ENCODE measurements around the gene MGAT5.

MGAT5 gene

GRCh38 chr2:134454426-134454825 is 200.6 kb downstream of the MGAT5 start:
- no peak overlapping the region for H2AFZ ChIP-seq
- no peak for TF ChIP-seq CTCF (IDR thresholded peaks at IDR 0.05)

GRCh38 chr2:134454931-134455330 is 201.1 kb downstream of the MGAT5 start:
- Histone ChIP-seq H3K9me3 (ENCODE audit: control insufficient read depth, low read length) (no peaks in the 10 kb centered on the region), H3K27me3 (ENCODE audit: control insufficient read depth, insufficient read depth, low read length) (no peaks in the 10 kb centered on the region), H2AFZ (no peak overlapping the region), H3K79me2 (no peaks in the 10 kb centered on the region), H3K4me3 (ENCODE audit: low read depth, low read length) (no peak overlapping the region), H3K36me3 (ENCODE audit: control insufficient read depth, insufficient read depth, low read length) (no peaks in the 10 kb centered on the region), H3K4me2 (ENCODE audit: low read length) (no peak overlapping the region), H3K4me1 (no peaks in the 10 kb centered on the region), H3K9ac (no peak overlapping the region), H3K27ac (no peak overlapping the region)
- no peak for TF ChIP-seq CTCF (IDR thresholded peaks at IDR 0.05)

More at GRCh38 chr2:134454426-134454825, 200.6 kb downstream of the MGAT5 start:
- Histone ChIP-seq H3K27me3 (ENCODE audit: control insufficient read depth, insufficient read depth, low read length) (no peaks in the 10 kb centered on the region), H3K9me3 (ENCODE audit: control insufficient read depth, low read length) (no peaks in the 10 kb centered on the region), H3K27ac (no peak overlapping the region), H3K9ac (no peak overlapping the region), H3K36me3 (ENCODE audit: control insufficient read depth, insufficient read depth, low read length) (no peaks in the 10 kb centered on the region), H3K4me1 (no peaks in the 10 kb centered on the region), H3K4me3 (ENCODE audit: low read depth, low read length) (no peak overlapping the region), H3K4me2 (ENCODE audit: low read length) (no peak overlapping the region), H3K79me2 (no peaks in the 10 kb centered on the region)

GRCh38 chr2:134455426-134455825 is 201.6 kb downstream of the MGAT5 start:
- Histone ChIP-seq H3K27ac (no peak overlapping the region), H3K4me2 (ENCODE audit: low read length) (no peak overlapping the region), H3K9me3 (ENCODE audit: control insufficient read depth, low read length) (no peaks in the 10 kb centered on the region), H3K79me2 (no peaks in the 10 kb centered on the region), H3K36me3 (ENCODE audit: control insufficient read depth, insufficient read depth, low read length) (no peaks in the 10 kb centered on the region), H3K9ac (no peak overlapping the region), H2AFZ (no peak overlapping the region), H3K27me3 (ENCODE audit: control insufficient read depth, insufficient read depth, low read length) (no peaks in the 10 kb centered on the region), H3K4me1 (no peaks in the 10 kb centered on the region), H3K4me3 (ENCODE audit: low read depth, low read length) (no peak overlapping the region)
- no peak for TF ChIP-seq CTCF (IDR thresholded peaks at IDR 0.05)

- H3K9me3 ChIP-seq (ENCODE audit: control insufficient read depth, low read length), result no peaks in the 10 kb centered on the region
- H3K36me3 ChIP-seq (ENCODE audit: control insufficient read depth, insufficient read depth, low read length), result no peaks in the 10 kb centered on the region
- no peak overlapping the region for H3K9ac ChIP-seq
- H3K4me2 ChIP-seq (ENCODE audit: low read length), result no peak overlapping the region
- TF ChIP-seq CTCF (IDR thresholded peaks at IDR 0.05), result no peak
- H3K79me2 ChIP-seq, result no peaks in the 10 kb centered on the region
- H3K27ac ChIP-seq, result no peak overlapping the region
- no peaks in the 10 kb centered on the region for H3K4me1 ChIP-seq
- no peaks in the 10 kb centered on the region for H3K27me3 ChIP-seq (ENCODE audit: control insufficient read depth, insufficient read depth, low read length)
- no peak overlapping the region for H3K4me3 ChIP-seq (ENCODE audit: low read depth, low read length)
- H2AFZ ChIP-seq, result no peak overlapping the region
Measured at GRCh38 chr2:134457353-134457752, 203.5 kb downstream of the MGAT5 start.

GRCh38 chr2:134457765-134458472 is 204.0 kb downstream of the MGAT5 start:
- no peak overlapping the region for H3K9ac ChIP-seq
- H3K36me3 ChIP-seq (ENCODE audit: control insufficient read depth, insufficient read depth, low read length), result no peaks in the 10 kb centered on the region
- no peaks in the 10 kb centered on the region for H3K4me1 ChIP-seq
- no peaks in the 10 kb centered on the region for H3K27me3 ChIP-seq (ENCODE audit: control insufficient read depth, insufficient read depth, low read length)
- H3K4me3 ChIP-seq (ENCODE audit: low read depth, low read length), result no peak overlapping the region
- no peak overlapping the region for H2AFZ ChIP-seq
- H3K27ac ChIP-seq, result no peak overlapping the region
- no peaks in the 10 kb centered on the region for H3K79me2 ChIP-seq
- TF ChIP-seq CTCF (IDR thresholded peaks at IDR 0.05), result no peak
- H3K9me3 ChIP-seq (ENCODE audit: control insufficient read depth, low read length), result no peaks in the 10 kb centered on the region
- H3K4me2 ChIP-seq (ENCODE audit: low read length), result no peak overlapping the region

Data from parathyroid adenoma (tissue), 2 donors.